K562 (cell line): ENCODE measurements around the gene C22orf39. TPM values are rescaled to one million over a fixed set of nuclear protein-coding genes. Genes with fewer than 3 reads are reported as not detected.

ENCODE experiments used
- HNRNPUL1 ChIP-seq: fragments of 200-400 bp; formaldehyde crosslinking; IDR thresholded peaks from 2 replicates; pipeline ENCODE4 v1.6.1; 2017; ENCODE audit warnings: low read length
- MEF2D ChIP-seq: conservative IDR thresholded peaks from 2 replicates; pipeline ENCODE4 v1.6.1; 2016; ENCODE audit warnings: low read depth, missing genetic modification characterization, missing compliant biosample characterization
- RBM22 ChIP-seq: fragments of 200-400 bp; formaldehyde crosslinking; IDR thresholded peaks from 2 replicates; pipeline ENCODE4 v1.6.1; 2018; ENCODE audit warnings: low read length, low read depth; ENCODE audit not compliant: poor library complexity, severe bottlenecking
- RBM39 ChIP-seq: fragments of 200-400 bp; formaldehyde crosslinking; optimal IDR thresholded peaks from 2 replicates; pipeline ENCODE3; 2018; ENCODE audit warnings: low read depth, low read length
- STAG1 ChIP-seq: sonication (generic); formaldehyde crosslinking; IDR thresholded peaks from 2 replicates; pipeline ENCODE4 v1.5.0; 2020; ENCODE audit warnings: missing genetic modification reagents, borderline replicate concordance
- TAF7 ChIP-seq: fragments of 450-650 bp; IDR thresholded peaks from 2 replicates; pipeline ENCODE4 v1.6.1; 2016; ENCODE audit warnings: missing genetic modification characterization, missing compliant biosample characterization
- TCF7L2 ChIP-seq: fragments of 150-350 bp; IDR thresholded peaks from 2 replicates; pipeline ENCODE4 v1.6.1; 2016; ENCODE audit warnings: low read depth, mild to moderate bottlenecking, low read length, moderate library complexity
- XRCC5 ChIP-seq: fragments of 200-400 bp; formaldehyde crosslinking; IDR thresholded peaks from 2 replicates; pipeline ENCODE4 v1.6.1; 2017; ENCODE audit warnings: low read depth, mild to moderate bottlenecking, low read length
- polyA plus RNA-seq, 8 experiments: library from polyadenylated mRNA; depleted of rRNA in 4 of 8; stranded (reverse) in 5 of 8; unstranded in 3 of 8; fragments of >200 nt; fragmentation: Nextera tagmentation in 2 of 8; fragmentation: Illumina TruSeq in 1 of 8; extraction: Ambion mirVana in 2 of 8; extraction: Trizol in 1 of 8; gene quantifications; 2 replicates each; pipeline versions ENCODE4 v1.2.1 to v1.2.3, GENCODE V29; 2011 to 2014; ENCODE audit warnings: inconsistent platforms in 1 of 8, missing spikeins in 1 of 8
- total RNA-seq, 7 experiments: library from RNA; depleted of rRNA in 6 of 7; stranded (reverse); fragments of >200 nt in 6 of 7; fragmentation: Illumina TruSeq in 2 of 7; extraction: Trizol in 2 of 7; gene quantifications; 2 replicates each; pipeline versions ENCODE4 v1.2.1 to v1.2.3, GENCODE V29; 2011 to 2021; ENCODE audit warnings: low replicate concordance in 1 of 7
- TF ChIP-seq, protein P1 (sequence below), 2 experiments: IDR thresholded peaks; 2 replicates each; pipeline ENCODE4 v1.6.1; 2011; ENCODE audit warnings: borderline replicate concordance in 1 of 2, control low read depth in 1 of 2, low read depth in 1 of 2, low read length in 1 of 2, mild to moderate bottlenecking in 1 of 2, mixed read lengths in 1 of 2, moderate library complexity in 1 of 2; ENCODE audit not compliant: insufficient read depth in 1 of 2, insufficient read length in 1 of 2, poor library complexity in 1 of 2, severe bottlenecking in 1 of 2; ENCODE audit errors: extremely low read depth in 1 of 2
- TF ChIP-seq, protein P2 (sequence below): fragments of 250-450 bp; sonication (Bioruptor Pico); IDR thresholded peaks from 2 replicates; pipeline ENCODE4 v1.9.0; 2021; ENCODE audit warnings: mild to moderate bottlenecking
- TF ChIP-seq, protein P3 (sequence below), 2 experiments: fragments of 150-350 bp in 1 of 2; IDR thresholded peaks; 2 replicates each; pipeline ENCODE4 v1.6.1; 2012 to 2016; ENCODE audit warnings: low read depth in 2 of 2, low read length in 2 of 2, mild to moderate bottlenecking in 1 of 2, moderate library complexity in 1 of 2
- TF ChIP-seq, protein P4 (sequence below): sonication (generic); formaldehyde crosslinking; IDR thresholded peaks from 2 replicates; pipeline ENCODE4 v1.8.1; 2022; ENCODE audit warnings: missing genetic modification reagents
- TF ChIP-seq, protein P5 (sequence below): fragments of 450-650 bp; formaldehyde crosslinking; IDR thresholded peaks from 2 replicates; pipeline ENCODE4 v1.4.0; 2022; ENCODE audit warnings: missing genetic modification characterization
- TF ChIP-seq, protein P6 (sequence below): fragments of 250-450 bp; sonication (Bioruptor Pico); IDR thresholded peaks from 2 replicates; pipeline ENCODE4 v1.5.1; 2021; ENCODE audit warnings: mild to moderate bottlenecking
- TF ChIP-seq, protein P7 (sequence below): fragments of 450-650 bp; IDR thresholded peaks from 2 replicates; pipeline ENCODE4 v1.6.1; 2016; ENCODE audit warnings: missing biosample characterization, missing genetic modification characterization
- TF ChIP-seq, protein P8 (sequence below): IDR thresholded peaks from 2 replicates; pipeline ENCODE4 v1.6.1; 2016; ENCODE audit warnings: missing genetic modification characterization, missing compliant biosample characterization

Gene C22orf39
- total and polyA plus RNA-seq, 9 of the 15 experiments (the other 6 are each of a cell fraction or from before 2014, with no cell fraction given): 20.4 to 139 (median 66.8) TPM

DNA sequence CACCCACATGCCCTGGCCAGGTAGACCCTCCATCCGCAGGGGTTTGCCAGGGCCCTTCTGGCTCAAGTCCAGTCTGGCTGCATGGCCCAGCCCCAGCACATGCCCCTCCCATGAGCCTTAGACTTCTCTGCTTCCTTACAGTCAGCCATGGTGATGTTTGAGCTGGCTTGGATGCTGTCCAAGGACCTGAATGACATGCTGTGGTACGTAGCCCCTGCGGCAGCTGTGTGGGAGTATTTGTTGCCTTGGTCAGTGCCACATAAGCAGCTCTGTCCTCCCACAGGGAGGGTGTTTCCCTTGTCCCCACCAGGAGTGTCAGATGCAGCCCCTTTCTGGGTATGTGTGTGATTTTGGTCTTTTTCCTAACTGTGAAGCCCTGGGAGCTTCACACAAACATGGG, 49.7 kb upstream of the C22orf39 start (continued):
- TF ChIP-seq, protein P1, sequence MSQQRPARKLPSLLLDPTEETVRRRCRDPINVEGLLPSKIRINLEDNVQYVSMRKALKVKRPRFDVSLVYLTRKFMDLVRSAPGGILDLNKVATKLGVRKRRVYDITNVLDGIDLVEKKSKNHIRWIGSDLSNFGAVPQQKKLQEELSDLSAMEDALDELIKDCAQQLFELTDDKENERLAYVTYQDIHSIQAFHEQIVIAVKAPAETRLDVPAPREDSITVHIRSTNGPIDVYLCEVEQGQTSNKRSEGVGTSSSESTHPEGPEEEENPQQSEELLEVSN (IDR thresholded peaks at IDR 0.05; ENCODE audit: borderline replicate concordance in 1 of 2, extremely low read depth in 1 of 2, insufficient read depth in 1 of 2, insufficient read length in 1 of 2, low read depth in 1 of 2, low read length in 1 of 2, poor library complexity in 1 of 2, severe bottlenecking in 1 of 2): no peak
- TF ChIP-seq, protein P2, sequence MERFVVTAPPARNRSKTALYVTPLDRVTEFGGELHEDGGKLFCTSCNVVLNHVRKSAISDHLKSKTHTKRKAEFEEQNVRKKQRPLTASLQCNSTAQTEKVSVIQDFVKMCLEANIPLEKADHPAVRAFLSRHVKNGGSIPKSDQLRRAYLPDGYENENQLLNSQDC (CRISPR knock-in tag): no peak
- TF ChIP-seq, protein P3, sequence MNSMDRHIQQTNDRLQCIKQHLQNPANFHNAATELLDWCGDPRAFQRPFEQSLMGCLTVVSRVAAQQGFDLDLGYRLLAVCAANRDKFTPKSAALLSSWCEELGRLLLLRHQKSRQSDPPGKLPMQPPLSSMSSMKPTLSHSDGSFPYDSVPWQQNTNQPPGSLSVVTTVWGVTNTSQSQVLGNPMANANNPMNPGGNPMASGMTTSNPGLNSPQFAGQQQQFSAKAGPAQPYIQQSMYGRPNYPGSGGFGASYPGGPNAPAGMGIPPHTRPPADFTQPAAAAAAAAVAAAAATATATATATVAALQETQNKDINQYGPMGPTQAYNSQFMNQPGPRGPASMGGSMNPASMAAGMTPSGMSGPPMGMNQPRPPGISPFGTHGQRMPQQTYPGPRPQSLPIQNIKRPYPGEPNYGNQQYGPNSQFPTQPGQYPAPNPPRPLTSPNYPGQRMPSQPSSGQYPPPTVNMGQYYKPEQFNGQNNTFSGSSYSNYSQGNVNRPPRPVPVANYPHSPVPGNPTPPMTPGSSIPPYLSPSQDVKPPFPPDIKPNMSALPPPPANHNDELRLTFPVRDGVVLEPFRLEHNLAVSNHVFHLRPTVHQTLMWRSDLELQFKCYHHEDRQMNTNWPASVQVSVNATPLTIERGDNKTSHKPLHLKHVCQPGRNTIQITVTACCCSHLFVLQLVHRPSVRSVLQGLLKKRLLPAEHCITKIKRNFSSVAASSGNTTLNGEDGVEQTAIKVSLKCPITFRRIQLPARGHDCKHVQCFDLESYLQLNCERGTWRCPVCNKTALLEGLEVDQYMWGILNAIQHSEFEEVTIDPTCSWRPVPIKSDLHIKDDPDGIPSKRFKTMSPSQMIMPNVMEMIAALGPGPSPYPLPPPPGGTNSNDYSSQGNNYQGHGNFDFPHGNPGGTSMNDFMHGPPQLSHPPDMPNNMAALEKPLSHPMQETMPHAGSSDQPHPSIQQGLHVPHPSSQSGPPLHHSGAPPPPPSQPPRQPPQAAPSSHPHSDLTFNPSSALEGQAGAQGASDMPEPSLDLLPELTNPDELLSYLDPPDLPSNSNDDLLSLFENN (IDR thresholded peaks at IDR 0.05; ENCODE audit: low read depth in 2 of 2, low read length in 2 of 2): no peak
- no peak for TF ChIP-seq XRCC5
- TF ChIP-seq, protein P4, sequence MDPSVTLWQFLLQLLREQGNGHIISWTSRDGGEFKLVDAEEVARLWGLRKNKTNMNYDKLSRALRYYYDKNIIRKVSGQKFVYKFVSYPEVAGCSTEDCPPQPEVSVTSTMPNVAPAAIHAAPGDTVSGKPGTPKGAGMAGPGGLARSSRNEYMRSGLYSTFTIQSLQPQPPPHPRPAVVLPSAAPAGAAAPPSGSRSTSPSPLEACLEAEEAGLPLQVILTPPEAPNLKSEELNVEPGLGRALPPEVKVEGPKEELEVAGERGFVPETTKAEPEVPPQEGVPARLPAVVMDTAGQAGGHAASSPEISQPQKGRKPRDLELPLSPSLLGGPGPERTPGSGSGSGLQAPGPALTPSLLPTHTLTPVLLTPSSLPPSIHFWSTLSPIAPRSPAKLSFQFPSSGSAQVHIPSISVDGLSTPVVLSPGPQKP (CRISPR knock-in tag): no peak
- peak; percentile 70 for TF ChIP-seq RBM22
- TF ChIP-seq, protein P5, sequence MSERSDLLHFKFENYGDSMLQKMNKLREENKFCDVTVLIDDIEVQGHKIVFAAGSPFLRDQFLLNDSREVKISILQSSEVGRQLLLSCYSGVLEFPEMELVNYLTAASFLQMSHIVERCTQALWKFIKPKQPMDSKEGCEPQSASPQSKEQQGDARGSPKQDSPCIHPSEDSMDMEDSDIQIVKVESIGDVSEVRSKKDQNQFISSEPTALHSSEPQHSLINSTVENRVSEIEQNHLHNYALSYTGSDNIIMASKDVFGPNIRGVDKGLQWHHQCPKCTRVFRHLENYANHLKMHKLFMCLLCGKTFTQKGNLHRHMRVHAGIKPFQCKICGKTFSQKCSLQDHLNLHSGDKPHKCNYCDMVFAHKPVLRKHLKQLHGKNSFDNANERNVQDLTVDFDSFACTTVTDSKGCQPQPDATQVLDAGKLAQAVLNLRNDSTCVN (CRISPR knock-in tag): no peak
- TF ChIP-seq RBM39: no peak
- TF ChIP-seq, protein P6, sequence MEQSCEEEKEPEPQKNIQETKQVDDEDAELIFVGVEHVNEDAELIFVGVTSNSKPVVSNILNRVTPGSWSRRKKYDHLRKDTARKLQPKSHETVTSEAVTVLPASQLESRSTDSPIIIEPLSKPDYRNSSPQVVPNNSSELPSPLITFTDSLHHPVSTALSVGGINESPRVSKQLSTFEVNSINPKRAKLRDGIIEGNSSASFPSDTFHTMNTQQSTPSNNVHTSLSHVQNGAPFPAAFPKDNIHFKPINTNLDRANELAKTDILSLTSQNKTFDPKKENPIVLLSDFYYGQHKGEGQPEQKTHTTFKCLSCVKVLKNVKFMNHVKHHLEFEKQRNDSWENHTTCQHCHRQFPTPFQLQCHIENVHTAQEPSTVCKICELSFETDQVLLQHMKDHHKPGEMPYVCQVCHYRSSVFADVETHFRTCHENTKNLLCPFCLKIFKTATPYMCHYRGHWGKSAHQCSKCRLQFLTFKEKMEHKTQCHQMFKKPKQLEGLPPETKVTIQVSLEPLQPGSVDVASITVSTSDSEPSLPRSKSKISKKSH: no peak
- TF ChIP-seq STAG1 (CRISPR knock-in tag): no peak
- TF ChIP-seq MEF2D: no peak
- TF ChIP-seq TAF7: no peak
- no peak for TF ChIP-seq HNRNPUL1
- TF ChIP-seq, protein P7, sequence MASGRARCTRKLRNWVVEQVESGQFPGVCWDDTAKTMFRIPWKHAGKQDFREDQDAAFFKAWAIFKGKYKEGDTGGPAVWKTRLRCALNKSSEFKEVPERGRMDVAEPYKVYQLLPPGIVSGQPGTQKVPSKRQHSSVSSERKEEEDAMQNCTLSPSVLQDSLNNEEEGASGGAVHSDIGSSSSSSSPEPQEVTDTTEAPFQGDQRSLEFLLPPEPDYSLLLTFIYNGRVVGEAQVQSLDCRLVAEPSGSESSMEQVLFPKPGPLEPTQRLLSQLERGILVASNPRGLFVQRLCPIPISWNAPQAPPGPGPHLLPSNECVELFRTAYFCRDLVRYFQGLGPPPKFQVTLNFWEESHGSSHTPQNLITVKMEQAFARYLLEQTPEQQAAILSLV: no peak
- TF ChIP-seq, protein P8, sequence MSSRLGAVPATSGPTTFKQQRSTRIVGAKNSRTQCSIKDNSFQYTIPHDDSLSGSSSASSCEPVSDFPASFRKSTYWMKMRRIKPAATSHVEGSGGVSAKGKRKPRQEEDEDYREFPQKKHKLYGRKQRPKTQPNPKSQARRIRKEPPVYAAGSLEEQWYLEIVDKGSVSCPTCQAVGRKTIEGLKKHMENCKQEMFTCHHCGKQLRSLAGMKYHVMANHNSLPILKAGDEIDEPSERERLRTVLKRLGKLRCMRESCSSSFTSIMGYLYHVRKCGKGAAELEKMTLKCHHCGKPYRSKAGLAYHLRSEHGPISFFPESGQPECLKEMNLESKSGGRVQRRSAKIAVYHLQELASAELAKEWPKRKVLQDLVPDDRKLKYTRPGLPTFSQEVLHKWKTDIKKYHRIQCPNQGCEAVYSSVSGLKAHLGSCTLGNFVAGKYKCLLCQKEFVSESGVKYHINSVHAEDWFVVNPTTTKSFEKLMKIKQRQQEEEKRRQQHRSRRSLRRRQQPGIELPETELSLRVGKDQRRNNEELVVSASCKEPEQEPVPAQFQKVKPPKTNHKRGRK: no peak
- no peak for TF ChIP-seq TCF7L2
